ENCODE results near the gene ZNF385B. TPM values are rescaled to one million over a fixed set of nuclear protein-coding genes. Genes with fewer than 3 reads are reported as not detected.

Gene ZNF385B
- total RNA-seq, 4 donors from 2014 or later: 0.51 to 2.9 (median 1.7) TPM

DNA sequence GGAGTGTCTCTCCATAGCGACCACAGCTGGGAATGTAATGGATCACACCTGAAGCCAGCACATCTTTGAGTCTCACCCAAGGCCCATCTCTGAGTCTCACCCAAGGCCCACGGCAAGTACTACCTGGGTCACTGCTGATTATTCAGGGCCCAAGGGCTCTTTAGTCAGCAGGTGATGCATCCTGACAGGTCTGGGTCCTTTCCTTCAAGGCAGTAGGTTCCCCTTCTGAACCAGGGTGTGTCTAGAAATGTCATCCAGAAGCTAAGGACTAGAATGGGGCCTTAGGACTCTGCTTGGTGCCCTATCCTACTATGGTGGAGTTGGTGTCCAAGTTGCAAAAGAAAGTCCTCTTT is 248.1 kb downstream of the ZNF385B start:
- TF ChIP-seq, protein P1, sequence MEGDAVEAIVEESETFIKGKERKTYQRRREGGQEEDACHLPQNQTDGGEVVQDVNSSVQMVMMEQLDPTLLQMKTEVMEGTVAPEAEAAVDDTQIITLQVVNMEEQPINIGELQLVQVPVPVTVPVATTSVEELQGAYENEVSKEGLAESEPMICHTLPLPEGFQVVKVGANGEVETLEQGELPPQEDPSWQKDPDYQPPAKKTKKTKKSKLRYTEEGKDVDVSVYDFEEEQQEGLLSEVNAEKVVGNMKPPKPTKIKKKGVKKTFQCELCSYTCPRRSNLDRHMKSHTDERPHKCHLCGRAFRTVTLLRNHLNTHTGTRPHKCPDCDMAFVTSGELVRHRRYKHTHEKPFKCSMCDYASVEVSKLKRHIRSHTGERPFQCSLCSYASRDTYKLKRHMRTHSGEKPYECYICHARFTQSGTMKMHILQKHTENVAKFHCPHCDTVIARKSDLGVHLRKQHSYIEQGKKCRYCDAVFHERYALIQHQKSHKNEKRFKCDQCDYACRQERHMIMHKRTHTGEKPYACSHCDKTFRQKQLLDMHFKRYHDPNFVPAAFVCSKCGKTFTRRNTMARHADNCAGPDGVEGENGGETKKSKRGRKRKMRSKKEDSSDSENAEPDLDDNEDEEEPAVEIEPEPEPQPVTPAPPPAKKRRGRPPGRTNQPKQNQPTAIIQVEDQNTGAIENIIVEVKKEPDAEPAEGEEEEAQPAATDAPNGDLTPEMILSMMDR (IDR thresholded peaks at IDR 0.05; ENCODE audit: low read depth): no peak

DNA sequence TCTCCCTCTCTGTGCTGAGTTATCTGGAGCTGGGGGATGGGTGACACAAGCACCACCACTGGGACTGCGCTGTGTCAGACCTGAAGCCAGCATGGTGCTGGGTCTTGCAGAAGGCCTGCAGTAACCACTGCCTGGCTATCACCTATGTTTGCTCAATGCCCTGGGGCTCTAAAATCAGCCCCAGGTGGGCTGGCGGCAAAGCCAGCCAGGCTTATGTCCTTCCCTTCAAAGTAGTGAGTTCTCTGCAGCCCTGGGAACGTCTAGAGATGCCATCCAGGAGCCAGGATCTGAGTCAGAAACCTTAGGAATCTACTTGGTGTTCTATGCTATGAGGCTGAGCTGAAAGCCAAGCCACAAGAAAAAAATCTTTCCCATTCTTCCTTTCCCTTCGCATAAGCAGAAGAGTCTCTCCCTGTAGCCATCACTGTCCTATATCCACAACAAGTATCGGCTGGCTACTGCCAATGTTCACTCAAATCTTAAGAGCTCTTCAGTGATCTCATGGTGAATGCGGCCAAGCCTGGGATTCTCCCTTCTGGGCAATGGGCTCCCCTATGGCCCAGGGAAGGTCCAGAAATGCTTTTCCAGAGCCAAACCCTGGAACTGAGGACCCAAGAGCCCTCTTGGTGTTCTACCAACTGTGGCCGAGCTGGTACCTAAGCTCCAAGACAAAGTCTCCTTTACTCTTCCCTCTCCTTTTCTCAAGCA is 248.7 kb downstream of the ZNF385B start:
- TF ChIP-seq, protein P1 (IDR thresholded peaks at IDR 0.05; ENCODE audit: low read depth): no peak

DNA sequence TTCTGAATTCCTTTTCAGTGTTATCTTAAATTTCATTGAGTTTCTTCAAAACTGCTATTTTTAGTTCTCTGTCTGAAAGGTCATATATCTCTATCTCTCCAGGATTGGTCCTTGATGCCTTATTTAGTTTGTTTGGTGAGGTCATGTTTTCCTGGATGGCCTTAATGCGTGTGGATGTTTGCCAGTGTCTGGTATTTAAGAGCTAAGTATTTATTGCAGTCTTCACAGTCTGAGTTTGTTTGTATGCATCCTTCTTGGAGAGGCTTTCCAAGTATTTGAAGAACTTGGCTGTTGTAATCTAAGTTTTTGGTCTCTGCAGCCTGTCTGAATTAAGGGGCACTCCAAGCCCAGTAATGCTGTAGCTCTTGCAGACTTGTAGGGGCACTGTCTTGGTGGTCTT is 249.3 kb downstream of the ZNF385B start:
- TF ChIP-seq, protein P1 (IDR thresholded peaks at IDR 0.05; ENCODE audit: low read depth): no peak

DNA sequence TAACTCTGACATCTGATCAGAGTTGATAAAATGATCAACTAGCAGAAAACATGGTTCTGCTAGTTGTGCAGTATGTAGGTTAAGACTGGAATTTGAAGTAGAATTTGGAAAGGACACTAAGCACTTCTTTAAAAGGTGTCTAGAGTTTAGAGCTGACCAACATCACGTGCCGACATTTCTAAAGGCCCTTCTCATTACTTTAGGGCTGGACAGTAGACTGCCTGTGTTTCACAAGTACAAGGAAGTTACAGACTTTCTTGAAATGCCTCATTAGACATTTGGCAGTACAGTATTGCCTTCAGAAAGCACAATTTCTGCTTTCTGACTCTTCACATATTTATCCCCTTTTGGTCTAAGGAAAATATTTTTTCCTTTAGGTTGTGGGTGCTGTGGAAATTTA is 255.3 kb downstream of the ZNF385B start:
- TF ChIP-seq, protein P1 (IDR thresholded peaks at IDR 0.05; ENCODE audit: low read depth): no peak

DNA sequence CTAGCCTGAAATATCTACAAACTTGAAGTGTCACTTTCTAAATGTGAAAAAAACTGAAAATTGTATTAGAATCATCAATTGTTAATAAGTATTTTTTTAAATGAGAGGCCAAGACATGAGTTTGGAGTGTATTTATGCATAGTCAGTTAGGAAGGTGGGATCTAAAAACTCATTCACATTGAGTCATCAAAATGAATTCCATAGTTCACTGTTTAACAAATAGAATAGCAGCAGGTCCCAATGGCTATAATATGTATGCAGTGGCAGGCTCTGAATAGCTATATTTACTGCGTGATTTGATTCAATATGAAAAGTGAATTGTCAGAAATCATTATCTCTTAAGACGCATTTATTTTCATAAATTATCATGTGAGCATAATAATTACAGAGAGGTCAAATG is 256.1 kb downstream of the ZNF385B start:
- TF ChIP-seq, protein P1 (IDR thresholded peaks at IDR 0.05; ENCODE audit: low read depth): no peak

DNA sequence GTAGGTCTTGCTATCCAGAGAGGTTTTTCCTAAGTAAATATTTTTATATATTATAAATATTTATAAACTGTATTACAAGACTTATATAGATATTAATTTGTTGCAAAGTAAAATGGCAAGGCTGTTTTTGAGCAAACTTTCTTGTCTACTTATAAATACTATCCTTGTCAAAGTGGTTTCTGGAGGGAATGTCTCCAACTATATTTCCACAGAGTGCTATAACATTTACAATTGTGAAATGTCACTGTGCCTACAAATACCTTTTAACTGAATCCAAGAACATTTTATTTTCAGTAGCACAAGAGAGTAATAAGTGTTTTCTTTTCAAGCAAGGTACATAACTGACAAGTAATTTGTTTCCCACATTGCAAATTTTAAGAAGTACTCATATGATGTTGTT is 256.8 kb downstream of the ZNF385B start:
- TF ChIP-seq, protein P1 (IDR thresholded peaks at IDR 0.05; ENCODE audit: low read depth): no peak

DNA sequence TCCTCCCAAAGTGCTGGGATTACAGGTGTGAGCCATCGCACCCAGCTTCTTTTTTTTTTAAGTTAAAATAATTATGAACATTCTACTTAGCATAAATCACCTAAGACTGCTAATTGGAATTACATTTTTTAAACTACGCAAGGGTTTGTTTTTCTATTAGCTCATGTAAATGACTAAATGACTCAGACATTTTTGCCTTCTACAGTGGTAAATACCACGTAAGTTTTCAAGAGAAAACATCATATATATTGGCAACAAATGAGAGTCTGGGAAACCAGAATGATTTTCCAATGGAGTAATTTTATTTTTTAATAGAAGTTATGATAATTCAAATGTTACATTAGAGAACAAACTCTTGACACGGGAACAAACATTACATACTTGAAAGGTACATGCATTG is 259.0 kb downstream of the ZNF385B start:
- TF ChIP-seq, protein P1 (IDR thresholded peaks at IDR 0.05; ENCODE audit: low read depth): no peak
